Common myeloid progenitor, CD34-positive (primary cell): ENCODE measurements around the gene BCAP29. TPM values are rescaled to one million over a fixed set of nuclear protein-coding genes. Genes with fewer than 3 reads are reported as not detected.
"Not testable (repeated sequence)": the region's sequence is repeated elsewhere in the genome, so short reads cannot be mapped to it uniquely, and the experiment has no call there.

Experiments
- CTCF ChIA-PET: fragments of 350-600 bp; sonication (Branson Sonifier 250); formaldehyde crosslinking; loops from one replicate; lab custom pipeline; 2021; ENCODE audit warnings: antibody characterized with exemption; lab: Charles Lee
- POLR2A ChIA-PET: fragments of 350-600 bp; sonication (Branson Sonifier 250); formaldehyde crosslinking; loops from one replicate; lab custom pipeline; 2021; ENCODE audit warnings: antibody characterized with exemption; lab: Charles Lee
- DNase-seq, 3 donors: peaks; one replicate each; pipeline versions ENCODE4 v3.0.0 to v3.0.0-alpha.2; 2013
- H3K27ac ChIP-seq, 2 experiments: 1 replicate in 1 of 2; 2 replicates in 1 of 2; pipeline ENCODE4 v1.7.0; 2013; ENCODE audit warnings: inconsistent platforms in 2 of 2, low read length in 2 of 2, mild to moderate bottlenecking in 2 of 2, low read depth in 1 of 2, moderate library complexity in 1 of 2; ENCODE audit not compliant: severe bottlenecking in 2 of 2, insufficient read depth in 1 of 2, poor library complexity in 1 of 2
- H3K27me3 ChIP-seq, 5 experiments: replicated peaks in 2 of 5; 1 replicate in 3 of 5; 2 replicates in 2 of 5; pipeline versions ENCODE4 v1.6.1 to v1.7.0; 2013; ENCODE audit warnings: low read length in 4 of 5, mild to moderate bottlenecking in 2 of 5, moderate library complexity in 2 of 5, inconsistent platforms in 1 of 5; ENCODE audit not compliant: insufficient read depth in 5 of 5, control insufficient read depth in 4 of 5
- H3K36me3 ChIP-seq, 4 experiments: 1 replicate in 2 of 4; 2 replicates in 2 of 4; pipeline versions ENCODE4 v1.6.1 to v1.7.0; 2013; ENCODE audit warnings: low read length in 3 of 4, control low read depth in 1 of 4, mild to moderate bottlenecking in 1 of 4; ENCODE audit not compliant: control insufficient read depth in 4 of 4, insufficient read depth in 4 of 4
- H3K4me1 ChIP-seq, 4 experiments: 1 replicate in 3 of 4; 2 replicates in 1 of 4; pipeline versions ENCODE4 v1.6.1 to v1.7.1; 2013; ENCODE audit warnings: low read length in 3 of 4, mild to moderate bottlenecking in 3 of 4, control low read depth in 1 of 4, inconsistent platforms in 1 of 4, moderate library complexity in 1 of 4; ENCODE audit not compliant: control insufficient read depth in 4 of 4, insufficient read depth in 4 of 4; ENCODE audit errors: control extremely low read depth in 1 of 4
- H3K4me3 ChIP-seq, 7 experiments: 1 replicate in 4 of 7; 2 replicates in 3 of 7; pipeline versions ENCODE4 v1.5.1 to v1.7.0; 2013; ENCODE audit warnings: mild to moderate bottlenecking in 7 of 7, low read length in 6 of 7, moderate library complexity in 6 of 7, inconsistent platforms in 2 of 7, low read depth in 2 of 7, control low read depth in 1 of 7; ENCODE audit not compliant: insufficient read depth in 4 of 7, control insufficient read depth in 1 of 7; ENCODE audit errors: extremely low read depth in 1 of 7
- H3K9me3 ChIP-seq, 5 experiments: 1 replicate in 4 of 5; 2 replicates in 1 of 5; pipeline versions ENCODE4 v1.6.1 to v1.7.1; 2013; ENCODE audit warnings: low read length in 4 of 5, mild to moderate bottlenecking in 2 of 5, inconsistent platforms in 1 of 5, low read depth in 1 of 5, moderate library complexity in 1 of 5; ENCODE audit not compliant: control insufficient read depth in 4 of 5, insufficient read depth in 2 of 5; ENCODE audit errors: control extremely low read depth in 1 of 5
- WGBS: methylation state at CpG from one replicate; pipeline ENCODE4 v1.1.5; 2013; ENCODE audit not compliant: insufficient coverage; 5-methylcytosine and 5-hydroxymethylcytosine counted together
- polyA plus RNA-seq: library from polyadenylated mRNA; unstranded; fragments of 120-200 nt; gene quantifications from one replicate; pipeline ENCODE4 v1.2.1, GENCODE V29; 2013

BCAP29 gene, protein sequence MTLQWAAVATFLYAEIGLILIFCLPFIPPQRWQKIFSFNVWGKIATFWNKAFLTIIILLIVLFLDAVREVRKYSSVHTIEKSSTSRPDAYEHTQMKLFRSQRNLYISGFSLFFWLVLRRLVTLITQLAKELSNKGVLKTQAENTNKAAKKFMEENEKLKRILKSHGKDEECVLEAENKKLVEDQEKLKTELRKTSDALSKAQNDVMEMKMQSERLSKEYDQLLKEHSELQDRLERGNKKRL
- 50.9 TPM for polyA plus RNA-seq

DNA sequence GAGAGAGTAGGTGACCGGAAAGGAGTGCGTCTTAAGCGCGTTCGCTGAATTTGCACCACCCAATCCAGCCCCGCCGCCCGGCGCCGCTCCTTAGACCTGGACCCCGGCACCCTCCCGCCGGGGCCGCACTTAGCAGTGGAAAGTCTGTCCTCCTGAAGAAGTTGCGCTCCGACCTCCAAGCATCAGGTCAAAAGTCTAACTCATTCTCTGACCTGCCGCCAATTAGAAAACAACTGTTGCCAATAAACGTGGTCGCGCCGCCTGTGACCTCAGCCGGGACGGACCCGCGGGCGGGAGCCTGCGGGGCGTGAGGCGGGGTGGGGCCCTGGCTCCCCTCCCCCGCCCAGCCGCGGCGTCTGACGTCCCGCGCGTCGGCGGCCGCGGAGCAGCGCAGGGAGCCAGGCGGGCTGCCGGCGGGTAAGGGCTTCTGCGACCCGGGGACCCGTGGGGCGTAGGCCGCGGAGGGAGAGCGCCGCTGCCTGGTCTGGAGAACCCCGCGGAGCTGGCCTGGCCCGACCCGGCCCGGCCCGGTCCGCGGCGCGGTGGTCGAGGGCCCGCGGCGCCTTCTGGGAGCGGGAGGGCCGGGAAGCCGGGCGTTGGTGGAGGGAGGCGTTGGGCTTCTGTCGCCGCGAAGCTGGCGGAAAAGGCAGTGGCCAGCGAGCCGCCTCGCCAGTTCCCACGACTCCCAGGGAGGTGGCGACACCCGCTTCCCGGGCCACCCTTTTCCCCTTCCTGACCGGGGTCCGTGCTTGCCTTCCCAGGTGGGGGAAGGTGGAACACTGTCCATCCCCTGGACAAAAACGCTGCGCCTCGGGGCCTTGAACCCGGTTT lies at the start of gene BCAP29:
TSS of gene BCAP29 (plus strand) at position 362 of the 831 bp plus-strand sequence. CDS start 527 bp downstream, outside the sequence.
- peak; percentile 68 to 86 (median 81) for DNase-seq
- Histone ChIP-seq H3K4me3 (peak within 1 kb of the TSS; percentile 85 to 95 (median 89)), H3K36me3 (peaks cover 4 to 12% (median 6%) of the 10 kb centered on the region in 4 experiments), H3K9me3 (no peaks in the 10 kb centered on the region), H3K27me3 (no peaks in the 10 kb centered on the region), H3K4me1 (peaks cover 0 to 19% (median 13%) of the 10 kb centered on the region in 4 experiments), H3K27ac (peak within 1 kb of the TSS; percentile 66 to 89)
- under 1% methylated on average over 61 of the region's 89 CpGs for WGBS
- CTCF ChIA-PET = interaction anchor here (1.3 to 1.8 kb wide), 2 partner anchors 13 to 16 kb away, joined by 3 to 8 read pairs; partner anchors contain the start of genes COG5 and DUS4L
- POLR2A ChIA-PET = interaction anchor here (1.3 kb wide), 1 partner anchor 16 kb away, joined by 3 read pairs; the partner anchor contains the start of genes COG5 and DUS4L

DNA sequence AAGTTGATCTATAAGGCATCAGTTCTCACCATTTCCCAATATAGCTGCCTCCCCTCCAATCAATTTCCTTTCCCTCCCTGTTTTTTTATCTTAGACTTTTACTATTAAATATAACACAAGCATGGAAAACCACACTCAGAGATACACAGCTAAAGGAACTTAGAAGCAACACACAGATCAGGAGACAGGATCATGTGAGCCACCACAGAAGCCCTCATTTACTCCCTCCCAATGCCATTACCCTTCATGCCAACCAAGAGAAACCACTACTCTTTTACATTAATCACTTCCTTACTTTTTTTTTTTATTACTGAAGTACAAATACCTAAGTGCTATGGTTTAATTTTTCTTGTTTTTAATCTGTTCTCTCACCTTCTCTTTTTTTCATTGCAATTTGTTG lies 49.3 kb upstream of the BCAP29 start:
- no peak overlapping the region for H3K27ac ChIP-seq
- peaks cover 6 to 7% (median 6%) of the 10 kb centered on the region in 4 experiments for H3K36me3 ChIP-seq
- H3K9me3 ChIP-seq = peaks cover 0 to 4% (median 2%) of the 10 kb centered on the region in 5 experiments
- DNase-seq = peak; percentile 5 to 78 (median 63)
- ChIA-PET POLR2A (no interaction called here), CTCF (no interaction called here)
- no peaks in the 10 kb centered on the region for H3K27me3 ChIP-seq
- H3K4me3 ChIP-seq = no peak overlapping the region
- peaks cover 0 to 3% (median 0%) of the 10 kb centered on the region in 4 experiments for H3K4me1 ChIP-seq

DNA sequence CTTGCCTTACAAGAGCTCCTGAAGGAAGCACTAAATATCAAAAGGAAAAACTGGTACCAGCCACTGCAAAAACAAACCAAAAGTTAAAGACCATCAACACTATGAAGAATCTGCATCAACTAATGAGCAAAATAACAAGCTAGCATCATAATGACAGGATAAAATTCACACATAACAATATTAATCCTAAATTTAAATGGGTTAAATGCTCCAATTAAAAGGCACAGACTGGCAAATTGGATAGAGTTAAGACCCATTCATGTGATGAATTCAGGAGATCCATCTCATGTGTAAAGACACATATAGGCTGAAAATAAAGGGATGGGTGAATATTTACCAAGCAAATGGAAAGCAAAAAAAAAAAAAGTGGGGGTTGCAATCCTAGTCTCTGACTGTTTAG lies 45.9 kb upstream of the BCAP29 start:
- CTCF ChIA-PET = no interaction called here
- Histone ChIP-seq H3K4me1 (peaks cover 0 to 3% (median 0%) of the 10 kb centered on the region in 4 experiments), H3K9me3 (peaks cover 0 to 4% (median 2%) of the 10 kb centered on the region in 5 experiments), H3K36me3 (peaks cover 4 to 15% (median 7%) of the 10 kb centered on the region in 4 experiments), H3K27ac (no peak overlapping the region), H3K27me3 (no peaks in the 10 kb centered on the region), H3K4me3 (no peak overlapping the region)
- DNase-seq = no peak
- POLR2A ChIA-PET = interaction anchor here (0.6 kb wide), 1 partner anchor 426 kb away, joined by 3 read pairs; no protein-coding TSS in a partner anchor

DNA sequence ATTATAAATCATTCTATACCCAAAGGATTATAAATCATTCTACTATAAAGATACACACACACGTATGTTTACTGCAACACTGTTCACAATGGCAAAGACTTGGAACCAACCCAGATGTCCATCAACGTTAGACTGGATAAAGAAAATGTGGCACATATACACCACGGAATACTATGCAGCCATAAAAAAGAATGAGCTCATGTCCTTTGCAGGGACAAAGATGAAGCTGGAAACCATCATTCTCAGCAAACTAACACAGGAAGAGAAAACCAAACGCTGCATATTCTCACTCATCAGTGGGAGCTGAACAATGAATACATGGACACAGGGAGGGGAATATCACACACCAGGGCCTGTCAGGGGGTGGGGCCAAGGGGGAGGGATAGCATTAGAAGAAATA lies 42.8 kb upstream of the BCAP29 start:
- H3K27me3 ChIP-seq, POLR2A ChIA-PET, H3K27ac ChIP-seq, CTCF ChIA-PET, DNase-seq, H3K4me3 ChIP-seq, H3K4me1 ChIP-seq, H3K9me3 ChIP-seq: not testable (repeated sequence)
- whole genome bisulfite sequencing = 100% methylated on average over 3 of the region's 4 CpGs
- peaks cover 4 to 15% (median 8%) of the 10 kb centered on the region in 4 experiments for H3K36me3 ChIP-seq

DNA sequence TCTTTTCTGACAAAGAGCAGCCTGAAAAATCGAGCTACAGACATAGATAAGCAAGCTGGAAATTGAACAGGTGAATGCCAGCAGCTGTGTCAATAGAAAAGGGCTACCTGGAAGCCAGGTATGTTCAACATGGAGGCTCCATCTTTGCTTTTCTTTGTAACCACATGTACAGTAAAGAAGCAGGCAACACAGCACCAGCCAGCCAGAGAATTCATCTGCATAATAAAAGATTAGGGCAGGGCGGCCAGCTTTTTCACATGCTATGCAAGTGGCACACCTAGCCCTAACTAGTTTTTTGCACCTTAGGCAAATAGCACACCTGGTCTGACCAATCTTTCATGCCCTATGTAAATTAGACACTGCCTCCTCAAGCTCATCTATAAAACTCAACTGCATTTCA lies 42.0 kb upstream of the BCAP29 start:
- no peak overlapping the region for H3K4me3 ChIP-seq
- 80% methylated on average over 1 of the region's 2 CpGs for WGBS
- ChIA-PET POLR2A (no interaction called here), CTCF (interaction anchor here (1.1 kb wide), 1 partner anchor 9 kb away, joined by 3 read pairs; no protein-coding TSS in a partner anchor)
- DNase-seq = no peak
- no peaks in the 10 kb centered on the region for H3K4me1 ChIP-seq
- H3K27me3 ChIP-seq = no peaks in the 10 kb centered on the region
- H3K9me3 ChIP-seq = peaks cover 0 to 4% (median 2%) of the 10 kb centered on the region in 5 experiments
- peaks cover 5 to 15% (median 12%) of the 10 kb centered on the region in 4 experiments for H3K36me3 ChIP-seq
- no peak overlapping the region for H3K27ac ChIP-seq

DNA sequence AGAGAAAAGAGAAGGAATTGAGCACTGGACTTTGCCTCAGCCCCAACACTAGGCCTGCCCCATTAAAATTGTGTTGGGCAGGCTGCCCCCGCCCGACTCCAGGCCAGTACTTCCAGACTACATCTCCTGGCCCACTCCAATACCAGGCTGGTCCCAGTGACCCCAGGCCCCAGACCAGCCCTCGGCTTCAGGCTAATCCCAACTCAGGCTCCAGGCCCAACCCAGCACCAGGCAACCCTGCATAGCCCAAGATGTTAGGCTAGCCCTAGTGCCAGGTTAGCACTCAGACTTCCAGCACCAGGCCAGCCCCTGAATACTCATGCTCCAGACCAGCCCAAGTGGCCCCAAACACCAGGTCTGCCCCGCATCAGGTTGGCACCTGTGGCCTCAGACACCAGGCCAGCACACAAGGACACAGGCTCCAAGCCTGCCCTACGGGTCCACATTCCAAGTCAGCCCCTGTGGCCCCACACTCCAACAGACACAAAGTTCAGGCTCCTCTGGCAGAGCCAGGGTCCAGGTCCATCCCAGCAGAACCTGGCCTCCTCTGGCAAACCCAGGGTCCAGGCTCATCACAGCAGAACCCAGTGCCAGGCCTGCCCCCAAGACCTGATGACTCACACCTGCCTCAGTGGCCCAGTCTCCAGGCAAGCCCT lies 36.6 kb upstream of the BCAP29 start:
- no peak for DNase-seq
- ChIA-PET CTCF (no interaction called here), POLR2A (no interaction called here)
- no peaks in the 10 kb centered on the region for H3K4me1 ChIP-seq
- H3K9me3 ChIP-seq = peaks cover 0 to 22% (median 11%) of the 10 kb centered on the region in 5 experiments
- WGBS = 86% methylated on average over 5 of the region's 5 CpGs
- H3K27ac ChIP-seq = peak overlapping the region in 1 of 2 experiments; percentile 14
- H3K36me3 ChIP-seq = peaks cover 29 to 48% (median 32%) of the 10 kb centered on the region in 4 experiments
- no peak overlapping the region for H3K4me3 ChIP-seq
- no peaks in the 10 kb centered on the region for H3K27me3 ChIP-seq
